GM23248 (cell line): Measurements from ENCODE around the gene DNAH2. TPM values are rescaled to one million over a fixed set of nuclear protein-coding genes. Genes with fewer than 3 reads are reported as not detected.

Experiments used
- DNase-seq: peaks from one replicate; pipeline ENCODE4 v3.0.0-alpha.2; 2015
- H2AFZ ChIP-seq: fragments of 200-600 bp; sonication (generic); 2 replicates; pipeline ENCODE4 v1.6.1; 2016; ENCODE audit warnings: antibody characterized with exemption
- H3F3A ChIP-seq: fragments of 200-600 bp; sonication (generic); 2 replicates; pipeline ENCODE4 v1.6.1; 2016; ENCODE audit warnings: mild to moderate bottlenecking, antibody characterized with exemption, mixed run types; ENCODE audit not compliant: insufficient read depth
- H3K27ac ChIP-seq: fragments of 200-600 bp; sonication (generic); 2 replicates; pipeline ENCODE4 v1.5.1; 2016; ENCODE audit warnings: mild to moderate bottlenecking
- H3K27me3 ChIP-seq: fragments of 200-600 bp; sonication (generic); replicated peaks from 2 replicates; pipeline ENCODE4 v1.6.1; 2016; ENCODE audit warnings: mild to moderate bottlenecking; ENCODE audit not compliant: insufficient read depth
- H3K36me3 ChIP-seq: fragments of 200-600 bp; sonication (generic); 2 replicates; pipeline ENCODE4 v1.6.1; 2016; ENCODE audit warnings: low read depth, mild to moderate bottlenecking
- H3K4me1 ChIP-seq: fragments of 200-600 bp; sonication (generic); 2 replicates; pipeline ENCODE4 v1.6.1; 2016; ENCODE audit warnings: mild to moderate bottlenecking; ENCODE audit not compliant: insufficient read depth
- H3K4me2 ChIP-seq: fragments of 200-600 bp; sonication (generic); one replicate; pipeline ENCODE4 v1.6.1; 2016; ENCODE audit warnings: mild to moderate bottlenecking; ENCODE audit not compliant: unreplicated experiment
- H3K4me3 ChIP-seq: fragments of 200-600 bp; sonication (generic); 2 replicates; pipeline ENCODE4 v1.5.1; 2016; ENCODE audit warnings: mild to moderate bottlenecking
- H3K79me2 ChIP-seq: fragments of 200-600 bp; sonication (generic); 2 replicates; pipeline ENCODE4 v1.6.1; 2016; ENCODE audit warnings: mild to moderate bottlenecking; ENCODE audit not compliant: insufficient read depth
- H3K9ac ChIP-seq: fragments of 200-600 bp; sonication (generic); 2 replicates; pipeline ENCODE4 v1.6.1; 2016; ENCODE audit warnings: mild to moderate bottlenecking
- H3K9me2 ChIP-seq: fragments of 200-600 bp; sonication (generic); 2 replicates; pipeline ENCODE4 v1.6.1; 2016; ENCODE audit warnings: mixed run types, mild to moderate bottlenecking, moderate library complexity; ENCODE audit not compliant: insufficient read depth
- H3K9me3 ChIP-seq: fragments of 200-600 bp; sonication (generic); one replicate; pipeline ENCODE4 v1.6.1; 2017; ENCODE audit warnings: low read depth
- H4K20me1 ChIP-seq: fragments of 200-600 bp; sonication (generic); 2 replicates; pipeline ENCODE4 v1.6.0; 2016; ENCODE audit not compliant: insufficient read depth
- EZH2 ChIP-seq: fragments of 200-600 bp; sonication (generic); IDR thresholded peaks from 2 replicates; pipeline ENCODE4 v1.6.1; 2018; ENCODE audit warnings: antibody characterized with exemption, mild to moderate bottlenecking; ENCODE audit not compliant: insufficient read depth, poor library complexity, severe bottlenecking
- EZH2phosphoT487 ChIP-seq: fragments of 200-600 bp; sonication (generic); IDR thresholded peaks from 2 replicates; pipeline ENCODE4 v1.6.1; 2018; ENCODE audit warnings: antibody characterized with exemption, moderate library complexity, mild to moderate bottlenecking, low read depth; ENCODE audit not compliant: insufficient read depth
- WGBS, 2 experiments: methylation state at CpG; one replicate each; pipeline ENCODE4 v1.1.6; 2015 to 2017; ENCODE audit warnings: low lambda C conversion rate in 2 of 2, low coverage in 1 of 2; ENCODE audit errors: missing lambda C conversion rate in 2 of 2; 5-methylcytosine and 5-hydroxymethylcytosine counted together
- in situ Hi-C: fragments of 300-500 bp; cut with MboI; formaldehyde crosslinking; loops from 2 replicates; pipeline ENCODE4 v1.15.0; 2020
- polyA plus RNA-seq: library from polyadenylated mRNA; unstranded; fragments of >200 nt; fragmentation: Nextera tagmentation; extraction: Ambion mirVana; gene quantifications from 2 replicates; pipeline ENCODE4 v1.2.1, GENCODE V29; 2016
- total RNA-seq: library from RNA; depleted of rRNA; stranded (reverse); fragments of >200 nt; shearing (Covaris generic); gene quantifications from 2 replicates; pipeline ENCODE4 v1.2.3, GENCODE V29; 2014

The DNAH2 gene
- total and polyA plus RNA-seq, 2 experiments from 2014 or later, result not detected

DNA sequence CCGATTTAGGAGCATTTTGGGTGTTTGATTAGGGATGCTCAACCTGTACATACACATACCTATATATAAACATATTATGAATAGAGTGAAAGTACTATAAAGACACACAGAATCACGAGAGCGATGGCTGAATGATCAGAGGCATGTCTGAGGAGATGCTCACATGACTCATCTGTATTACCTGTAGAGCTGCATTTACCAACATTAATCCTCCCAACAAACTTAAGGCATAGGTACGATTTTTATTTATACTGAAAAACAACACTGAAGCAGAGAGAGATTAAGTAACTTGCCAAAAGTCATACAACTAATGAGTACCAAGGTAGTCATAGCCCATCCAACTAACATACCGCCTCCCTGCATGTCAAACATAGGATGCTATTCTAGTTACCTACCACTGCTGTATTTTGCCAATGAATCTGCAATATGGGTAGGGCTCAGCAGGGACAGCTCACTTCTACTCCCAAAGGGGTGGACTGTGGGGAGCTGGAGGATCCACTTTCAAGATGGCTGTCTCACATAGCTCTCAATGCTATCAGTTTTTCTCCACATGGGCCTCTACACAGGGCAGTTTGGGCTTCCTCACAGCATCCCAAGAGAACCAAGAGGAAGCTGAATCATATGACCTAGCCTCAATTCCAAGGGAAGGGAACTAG is 147.6 kb downstream of the DNAH2 start:
- no peak for TF ChIP-seq EZH2
- TF ChIP-seq EZH2phosphoT487, result no peak
- H3K9ac ChIP-seq, result no peak overlapping the region
- H2AFZ ChIP-seq, result no peak overlapping the region
- H3K4me1 ChIP-seq, result no peaks in the 10 kb centered on the region
- no peak overlapping the region for H3K4me2 ChIP-seq
- no peak for DNase-seq
- H3K4me3 ChIP-seq, result no peak overlapping the region
- no peaks in the 10 kb centered on the region for H3K27me3 ChIP-seq
- H3K9me2 ChIP-seq, result no peaks in the 10 kb centered on the region
- H3K27ac ChIP-seq, result no peak overlapping the region
- 0 out of 2 replicates have a peak, but pooled peaks cover 3% of the 10 kb centered on the region for H3K36me3 ChIP-seq
- in situ Hi-C loops, result no loop called here
- 85 to 89% methylated on average over 5 of the region's 5 CpGs for WGBS, 2 experiments
- no peaks in the 10 kb centered on the region for H3K9me3 ChIP-seq
- peaks cover 12% of the 10 kb centered on the region for H3K79me2 ChIP-seq
- no peaks in the 10 kb centered on the region for H4K20me1 ChIP-seq
- peaks cover 16% of the 10 kb centered on the region; the same call in 1 of the 2 replicates for H3F3A ChIP-seq

DNA sequence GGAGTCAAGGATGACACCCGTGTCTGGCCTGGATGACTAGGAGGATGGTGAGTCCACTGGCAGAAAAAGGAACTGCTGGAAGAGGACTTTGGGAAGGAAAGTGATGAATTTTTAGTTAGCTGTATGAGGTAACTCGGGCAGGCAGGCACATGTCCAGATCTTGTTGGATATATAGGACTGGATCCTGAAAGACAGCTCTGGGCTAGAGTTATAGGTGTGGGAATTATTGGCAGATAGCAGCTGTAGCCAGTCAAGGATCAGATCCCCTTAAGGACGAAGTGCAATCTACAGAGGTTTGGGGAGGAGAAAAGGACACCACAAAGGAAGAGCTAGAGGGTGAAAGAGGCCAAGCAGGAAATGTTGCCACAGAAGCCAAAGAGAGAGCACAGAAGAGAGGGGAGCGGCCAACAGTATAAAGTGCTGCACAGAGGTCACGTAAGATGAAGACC is 150.4 kb downstream of the DNAH2 start:
- Histone ChIP-seq H3K27ac (no peak overlapping the region), H3K9me3 (no peaks in the 10 kb centered on the region), H3K9me2 (no peaks in the 10 kb centered on the region), H3K9ac (no peak overlapping the region), H3K4me3 (no peak overlapping the region), H4K20me1 (no peaks in the 10 kb centered on the region), H3K36me3 (0 out of 2 replicates have a peak, but pooled peaks cover 3% of the 10 kb centered on the region), H3K27me3 (no peaks in the 10 kb centered on the region), H2AFZ (no peak overlapping the region), H3F3A (peaks cover 16% of the 10 kb centered on the region; the same call in 1 of the 2 replicates), H3K4me1 (no peaks in the 10 kb centered on the region), H3K4me2 (no peak overlapping the region), H3K79me2 (no peaks in the 10 kb centered on the region)
- in situ Hi-C loops, result no loop called here
- WGBS, 2 experiments, result 81 to 82% methylated on average over 5 of the region's 5 CpGs
- no peak for TF ChIP-seq EZH2
- TF ChIP-seq EZH2phosphoT487, result no peak
- no peak for DNase-seq

DNA sequence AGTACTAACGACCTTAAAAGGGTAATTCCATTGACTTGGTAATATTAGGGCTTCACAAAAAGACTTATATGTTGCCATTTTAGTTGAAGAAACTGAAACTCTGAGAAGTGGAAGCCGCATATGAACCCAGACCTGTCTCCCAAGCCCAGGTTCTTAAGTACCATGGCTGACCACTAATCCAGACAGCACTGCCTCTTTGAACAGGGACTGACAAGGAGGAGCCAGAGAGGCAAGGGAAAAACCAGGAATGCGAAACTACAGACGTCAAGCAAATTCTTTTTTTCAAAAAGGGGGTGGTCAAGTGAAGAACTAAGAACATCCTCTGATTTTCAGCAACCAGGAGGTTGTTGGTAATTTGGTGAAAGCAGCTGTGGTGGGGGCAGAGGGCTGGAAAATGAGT is 155.5 kb downstream of the DNAH2 start:
- 0 out of 2 replicates have a peak, but pooled peaks cover 7% of the 10 kb centered on the region for H3K36me3 ChIP-seq
- H3K4me2 ChIP-seq, result no peak overlapping the region
- no peaks in the 10 kb centered on the region for H4K20me1 ChIP-seq
- H2AFZ ChIP-seq, result no peak overlapping the region
- in situ Hi-C loops, result no loop called here
- H3K4me3 ChIP-seq, result no peak overlapping the region
- H3K27ac ChIP-seq, result no peak overlapping the region
- no peaks in the 10 kb centered on the region for H3K27me3 ChIP-seq
- H3K4me1 ChIP-seq, result no peaks in the 10 kb centered on the region
- H3K79me2 ChIP-seq, result no peaks in the 10 kb centered on the region
- H3F3A ChIP-seq, result no peaks in the 10 kb centered on the region
- no peaks in the 10 kb centered on the region for H3K9me2 ChIP-seq
- no peak overlapping the region for H3K9ac ChIP-seq
- 77 to 79% methylated on average over 4 of the region's 4 CpGs for WGBS, 2 experiments
- TF ChIP-seq EZH2 (no peak), EZH2phosphoT487 (no peak)
- no peak for DNase-seq
- H3K9me3 ChIP-seq, result no peaks in the 10 kb centered on the region

DNA sequence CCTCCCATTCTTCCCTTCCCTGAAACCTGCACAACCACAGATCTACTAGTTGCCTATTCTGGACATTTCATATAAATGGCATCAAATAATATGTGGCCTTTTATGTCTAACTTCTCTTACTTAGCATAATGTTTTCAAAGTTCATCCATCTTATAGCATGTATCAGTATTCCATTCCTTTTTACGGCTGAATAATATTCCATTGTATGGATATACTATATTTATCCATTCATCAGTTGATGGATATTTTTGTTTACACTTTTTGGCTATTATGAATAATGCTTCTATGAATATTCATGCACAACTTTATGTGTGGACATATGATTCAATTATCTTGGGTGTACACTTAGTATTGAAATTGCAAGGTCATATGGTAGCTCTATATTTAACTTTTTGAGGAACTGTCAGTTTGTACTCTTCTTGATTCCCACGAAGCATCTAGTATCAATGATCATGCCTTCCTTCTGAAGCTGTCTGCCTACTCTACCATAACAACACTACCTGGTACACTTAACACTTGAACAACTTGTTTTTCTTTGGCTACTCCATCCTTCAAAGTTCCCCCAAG is 158.3 kb downstream of the DNAH2 start:
- H3F3A ChIP-seq, result no peaks in the 10 kb centered on the region
- no peak overlapping the region for H2AFZ ChIP-seq
- H3K27me3 ChIP-seq, result no peaks in the 10 kb centered on the region
- H3K4me2 ChIP-seq, result no peak overlapping the region
- no peaks in the 10 kb centered on the region for H3K79me2 ChIP-seq
- TF ChIP-seq EZH2, result no peak
- no peak for TF ChIP-seq EZH2phosphoT487
- H3K4me1 ChIP-seq, result no peaks in the 10 kb centered on the region
- no peak overlapping the region for H3K9ac ChIP-seq
- no peaks in the 10 kb centered on the region for H3K9me3 ChIP-seq
- DNase-seq, result no peak
- WGBS, 2 experiments, result 91 to 96% methylated on average over 2 of the region's 2 CpGs
- no peak overlapping the region for H3K4me3 ChIP-seq
- no peak overlapping the region for H3K27ac ChIP-seq
- 0 out of 2 replicates have a peak, but pooled peaks cover 11% of the 10 kb centered on the region for H3K36me3 ChIP-seq
- H3K9me2 ChIP-seq, result no peaks in the 10 kb centered on the region
- H4K20me1 ChIP-seq, result no peaks in the 10 kb centered on the region
- in situ Hi-C loops, result no loop called here
